Endothelial cell of umbilical vein (primary cell): Measurements from ENCODE around the gene CYBB. TPM values are rescaled to one million over a fixed set of nuclear protein-coding genes. Genes with fewer than 3 reads are reported as not detected.

Source experiments
- BruUV-seq: library from RNA; stranded (reverse); fragments of 400-500 nt; replicated peaks from 2 replicates; lab custom pipeline; 2021; lab: Mats Ljungman, UMichigan
- CTCF ChIA-PET: fragments of 300-600, 350-600 bp; sonication (Branson Sonifier 250); formaldehyde crosslinking; loops from one replicate; lab custom pipeline; 2021; ENCODE audit warnings: antibody characterized with exemption, inconsistent platforms; lab: Charles Lee
- POLR2A ChIA-PET: fragments of 300-600, 350-600 bp; sonication (Branson Sonifier 250); formaldehyde crosslinking; loops from one replicate; lab custom pipeline; 2021; ENCODE audit warnings: antibody characterized with exemption, inconsistent platforms; lab: Charles Lee
- DNase-seq: peaks from one replicate; pipeline ENCODE4 v3.0.0-alpha.2; 2011; ENCODE audit warnings: low read depth, low spot score
- FAIRE-seq: peaks from 2 replicates; lab custom pipeline; 2011; peaks lifted over from hg19 to GRCh38; lab: Jason Lieb, UNC
- H2AFZ ChIP-seq: 2 replicates; pipeline ENCODE4 v1.6.0; 2012; ENCODE audit warnings: low read depth, low read length, control low read depth, inconsistent platforms
- H3K27ac ChIP-seq: 2 replicates; pipeline ENCODE4 v1.5.1; 2011; ENCODE audit warnings: low read depth, mild to moderate bottlenecking, control low read depth, low read length, moderate library complexity; ENCODE audit not compliant: insufficient read depth
- H3K27me3 ChIP-seq, 2 experiments: 2 replicates each; pipeline versions ENCODE4 v1.6.0 to v1.6.1; 2011; ENCODE audit warnings: low read length in 2 of 2, mixed read lengths in 1 of 2; ENCODE audit not compliant: control insufficient read depth in 2 of 2, insufficient read depth in 2 of 2
- H3K36me3 ChIP-seq, 2 experiments: 2 replicates in 1 of 2; 3 replicates in 1 of 2; pipeline ENCODE4 v1.5.1; 2011; ENCODE audit warnings: low read length in 2 of 2, mild to moderate bottlenecking in 1 of 2, moderate library complexity in 1 of 2; ENCODE audit not compliant: control insufficient read depth in 2 of 2, insufficient read depth in 2 of 2; ENCODE audit errors: extremely low read depth in 1 of 2
- H3K4me1 ChIP-seq: 3 replicates; pipeline ENCODE4 v1.5.1; 2011; ENCODE audit warnings: mild to moderate bottlenecking, low read length; ENCODE audit not compliant: control insufficient read depth, insufficient read depth; ENCODE audit errors: extremely low read depth
- H3K4me2 ChIP-seq: 2 replicates; pipeline ENCODE4 v1.6.1; 2011; ENCODE audit warnings: low read length, control low read depth, mixed read lengths; ENCODE audit not compliant: insufficient read depth
- H3K4me3 ChIP-seq, 3 experiments: fragments of 200-600 bp in 1 of 3; sonication (generic), shearing (Covaris generic) in 1 of 3; replicated peaks in 1 of 3; 2 replicates each; pipeline ENCODE4 v1.5.1; 2011 to 2016; ENCODE audit warnings: control low read depth in 3 of 3, low read length in 3 of 3, mild to moderate bottlenecking in 2 of 3, inconsistent platforms in 1 of 3, low read depth in 1 of 3, moderate library complexity in 1 of 3; ENCODE audit not compliant: insufficient read depth in 1 of 3
- H3K79me2 ChIP-seq: 2 replicates; pipeline ENCODE4 v1.6.0; 2012; ENCODE audit warnings: low read length, inconsistent platforms; ENCODE audit not compliant: control insufficient read depth, insufficient read depth
- H3K9ac ChIP-seq: replicated peaks from 2 replicates; pipeline ENCODE3; 2011; ENCODE audit warnings: low read length, control low read depth; ENCODE audit not compliant: insufficient read depth; ENCODE audit errors: extremely low read depth
- H3K9me1 ChIP-seq: replicated peaks from 3 replicates; pipeline ENCODE4 v1.6.0; 2011; ENCODE audit warnings: mild to moderate bottlenecking, low read length; ENCODE audit not compliant: control insufficient read depth, insufficient read depth; ENCODE audit errors: extremely low read depth
- H3K9me3 ChIP-seq: replicated peaks from 2 replicates; pipeline ENCODE4 v1.5.1; 2012; ENCODE audit warnings: low read length, inconsistent platforms; ENCODE audit not compliant: control insufficient read depth, insufficient read depth
- H4K20me1 ChIP-seq: replicated peaks from 2 replicates; pipeline ENCODE3; 2011; ENCODE audit warnings: mild to moderate bottlenecking, low read length; ENCODE audit not compliant: control insufficient read depth, insufficient read depth; ENCODE audit errors: extremely low read depth
- CTCF ChIP-seq, 2 donors: IDR thresholded peaks; 1 replicate in 1 of 2; 2 replicates in 1 of 2; pipeline ENCODE4 v1.5.1; 2011; ENCODE audit warnings: low read length in 2 of 2, mild to moderate bottlenecking in 2 of 2, moderate library complexity in 2 of 2, control low read depth in 1 of 2, inconsistent platforms in 1 of 2, low read depth in 1 of 2; ENCODE audit not compliant: insufficient read depth in 1 of 2; ENCODE audit errors: extremely low read depth in 1 of 2
- FOS ChIP-seq: IDR thresholded peaks from 2 replicates; pipeline ENCODE4 v1.6.1; 2011; ENCODE audit warnings: mild to moderate bottlenecking, low read length, moderate library complexity, borderline replicate concordance; ENCODE audit not compliant: insufficient read depth
- GATA2 ChIP-seq: IDR thresholded peaks from 2 replicates; pipeline ENCODE4 v1.7.0; 2011; ENCODE audit warnings: low read depth, mild to moderate bottlenecking, moderate library complexity, mixed read lengths, low read length; ENCODE audit not compliant: insufficient read length, insufficient read depth
- JUN ChIP-seq: IDR thresholded peaks from 2 replicates; pipeline ENCODE4 v1.6.1; 2011; ENCODE audit warnings: borderline replicate concordance, low read depth; ENCODE audit not compliant: insufficient read length, insufficient read depth
- MAX ChIP-seq: IDR thresholded peaks from 2 replicates; pipeline ENCODE4 v1.6.1; 2011; ENCODE audit not compliant: insufficient read depth, insufficient read length
- MYC ChIP-seq: IDR thresholded peaks from one replicate; pipeline ENCODE4 v1.6.1; 2011; ENCODE audit warnings: mild to moderate bottlenecking, low read depth, low read length
- POLR2A ChIP-seq: IDR thresholded peaks from 2 replicates; pipeline ENCODE4 v1.6.1; 2012; ENCODE audit warnings: low read depth, mild to moderate bottlenecking, control low read depth, low read length
- POLR2AphosphoS5 ChIP-seq: IDR thresholded peaks from 2 replicates; pipeline ENCODE4 v1.6.1; 2012; ENCODE audit warnings: low read depth, mild to moderate bottlenecking, control low read depth, low read length, moderate library complexity; ENCODE audit not compliant: insufficient read depth
- dilution Hi-C: fragments of 300-500 bp; cut with MboI; formaldehyde crosslinking; loops from one replicate; pipeline ENCODE4 v1.15.0; 2019; ENCODE audit warnings: low sequenced_read_pairs; ENCODE audit not compliant: extremely low pct_ligation_motif_present
- intact Hi-C: fragments of 100-400 bp; cut with micrococcal nuclease; formaldehyde crosslinking; loops from one replicate; pipeline ENCODE4 v1.10.0; 2022
- polyA plus RNA-seq, 4 experiments: library from polyadenylated mRNA; depleted of rRNA in 3 of 4; stranded (reverse) in 3 of 4; unstranded in 1 of 4; fragments of >200 nt; gene quantifications; 2 replicates each; pipeline versions ENCODE4 v1.2.1 to v1.2.3, GENCODE V29; 2011 to 2012; ENCODE audit warnings: missing spikeins in 1 of 4
- total RNA-seq: library from RNA; stranded (reverse); gene quantifications from 2 replicates; pipeline ENCODE4 v1.2.3, GENCODE V29; 2021

Gene CYBB
- total and polyA plus RNA-seq, 2 donors (not counting 3 experiments of a cell fraction or from before 2014, with no cell fraction given), result not detected

- no TSS peak for BruUV-seq
- FAIRE-seq (no peak), DNase-seq (no peak)
- dilution Hi-C loops (no loop called here), intact Hi-C loops (no loop called here)
- Histone ChIP-seq H3K4me2 (no peak overlapping the region), H4K20me1 (no peaks in the 10 kb centered on the region), H2AFZ (no peak overlapping the region), H3K4me1 (no peaks in the 10 kb centered on the region), H3K9me1 (no peaks in the 10 kb centered on the region), H3K27me3 (no peaks in the 10 kb centered on the region), H3K36me3 (no peaks in the 10 kb centered on the region), H3K9me3 (no peaks in the 10 kb centered on the region), H3K79me2 (no peaks in the 10 kb centered on the region), H3K4me3 (no peak overlapping the region), H3K27ac (no peak overlapping the region), H3K9ac (no peak overlapping the region)
- ChIA-PET CTCF (no interaction called here), POLR2A (no interaction called here)
- no peak for TF ChIP-seq MAX
- TF ChIP-seq MYC, result no peak
- TF ChIP-seq CTCF (IDR thresholded peaks at IDR 0.05; ENCODE audit: extremely low read depth in 1 of 2, insufficient read depth in 1 of 2, low read depth in 1 of 2, low read length in 2 of 2), result no peak
- no peak for TF ChIP-seq FOS
- no peak for TF ChIP-seq JUN
- TF ChIP-seq GATA2, result no peak
- no peak for TF ChIP-seq POLR2AphosphoS5
- TF ChIP-seq POLR2A, result no peak
Measured at GRCh38 chrX:37860721-37861120, 80.9 kb downstream of the CYBB start.
